Neural progenitor cell (in vitro differentiated cells): ENCODE measurements around the gene VAV3.

ENCODE experiments used
- CTCF ChIP-seq: fragments of 200-600 bp; sonication (generic); IDR thresholded peaks from 2 replicates; pipeline ENCODE4 v1.5.1; 2017; ENCODE audit warnings: antibody characterized with exemption, mild to moderate bottlenecking
- EZH2 ChIP-seq: fragments of 200-600 bp; sonication (generic); IDR thresholded peaks from 2 replicates; pipeline ENCODE4 v1.6.1; 2017; ENCODE audit warnings: antibody characterized with exemption, mild to moderate bottlenecking, moderate library complexity

- TF ChIP-seq CTCF (no peak), EZH2 (no peak)
Measured at GRCh38 chr1:107954719-107955415, 10.1 kb downstream of the VAV3 start.
